ENCODE measurements around the gene KIF1C.

KIF1C gene

DNA sequence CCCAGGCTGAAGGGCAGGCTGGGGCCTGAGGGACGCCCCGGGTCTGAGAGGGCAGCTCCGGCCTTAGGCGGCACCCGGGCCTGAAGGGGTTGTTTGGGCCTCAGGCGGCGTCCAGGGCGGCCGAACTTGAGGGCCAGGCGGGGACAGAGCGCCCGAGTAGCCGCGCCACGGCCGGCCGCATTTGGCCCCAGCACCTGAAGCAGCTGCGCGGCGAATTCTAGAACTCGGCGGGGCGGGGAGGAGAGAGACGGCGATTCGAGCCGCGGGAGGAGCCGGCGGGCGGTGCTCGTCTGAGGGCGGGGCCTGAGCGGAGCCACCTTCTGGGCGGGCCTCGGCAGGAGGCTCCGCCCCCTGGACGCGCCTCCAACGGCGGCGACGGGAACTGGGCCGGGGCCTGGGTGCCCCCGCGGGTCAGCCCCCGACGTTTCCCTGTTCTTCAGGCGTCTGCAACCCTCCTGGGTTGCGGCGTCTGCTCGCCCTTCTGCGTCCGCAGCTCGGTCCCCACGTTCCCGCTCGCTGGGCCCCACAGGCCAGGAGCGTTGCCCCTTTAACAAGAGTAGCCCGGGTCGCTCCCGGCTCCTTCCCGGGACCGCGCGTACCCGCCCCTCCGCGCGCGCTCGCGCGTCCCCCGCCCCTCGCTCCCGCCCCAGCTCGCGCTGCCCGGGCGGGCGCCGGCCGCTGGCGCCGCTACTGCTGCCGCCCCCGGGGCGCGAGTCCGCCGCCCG lies at the start of gene KIF1C, which contains the start of gene INCA1:
Gene KIF1C (plus strand): TSS at position 649 of the 725 bp plus-strand sequence. CDS start 2,297 bp downstream, outside the sequence.
Gene INCA1 (minus strand): TSS at position 221 of the 725 bp plus-strand sequence. CDS start 3,085 bp downstream, outside the sequence.
- DNase-seq (ENCODE audit: low spot score): peak; percentile 90

DNA sequence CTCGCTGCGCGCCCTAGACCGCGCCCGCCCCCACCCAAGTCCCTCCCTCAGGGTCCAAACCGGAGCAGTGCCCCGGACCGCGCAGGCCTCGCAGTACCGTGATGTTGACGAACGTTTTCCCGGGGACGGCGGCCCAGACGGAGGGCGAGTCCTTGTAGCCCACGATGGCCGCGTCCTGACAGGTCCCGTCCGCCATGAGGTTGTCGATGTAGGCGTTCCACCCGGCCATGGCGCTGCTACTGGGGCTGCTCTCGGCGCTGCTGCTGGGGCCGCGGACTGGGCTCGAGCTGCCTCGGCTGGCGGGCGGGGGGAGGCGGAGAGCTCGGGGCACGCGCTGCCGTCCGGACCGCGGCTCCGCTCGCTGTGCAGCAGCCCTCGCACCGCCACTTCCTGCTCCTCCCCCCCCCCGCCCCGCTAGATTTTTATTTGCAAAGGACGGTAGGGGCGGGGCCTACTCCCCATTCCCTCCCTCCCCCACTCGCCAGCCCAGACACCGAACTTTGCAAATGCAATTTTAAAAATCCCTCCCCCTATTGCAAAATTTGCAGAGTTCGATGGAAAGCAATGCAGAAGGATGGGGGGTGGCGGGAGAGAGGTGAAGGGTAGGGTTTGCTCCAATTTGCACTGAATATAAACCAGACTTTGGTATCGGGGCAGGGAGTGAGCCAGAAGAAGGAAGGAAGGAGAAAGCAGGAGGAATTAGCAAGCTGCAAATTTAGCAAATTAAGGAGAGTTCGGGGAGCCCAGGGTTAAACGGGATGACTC lies 49.4 kb upstream of the KIF1C start, which contains the start of gene PFN1:
Gene PFN1 (minus strand): TSS at position 365 of the 765 bp plus-strand sequence. CDS start 136 bp downstream, at position 229.
- DNase-seq (ENCODE audit: low spot score): peak; percentile 94

DNA sequence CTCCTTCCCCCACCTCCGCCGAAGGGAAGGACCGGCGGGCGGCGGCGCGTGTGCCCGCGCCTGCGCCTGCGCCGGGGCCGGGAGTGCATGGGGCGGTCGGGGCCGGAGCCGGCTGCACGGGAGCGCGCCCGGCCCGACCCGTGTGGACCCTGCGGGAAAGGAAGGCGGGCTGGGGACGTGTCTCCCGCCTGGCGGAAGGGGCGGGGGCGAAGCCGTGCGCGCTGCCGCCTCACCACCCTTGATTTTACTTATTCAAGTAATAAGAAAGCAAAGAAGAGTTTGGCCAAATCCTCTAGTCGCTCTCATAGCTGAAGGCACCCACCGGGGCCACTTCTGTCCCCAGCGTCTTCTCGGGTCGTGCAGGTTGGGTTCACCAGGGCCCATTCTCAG lies 48.8 kb upstream of the KIF1C start:
- DNase-seq (ENCODE audit: low spot score): peak; percentile 74

DNA sequence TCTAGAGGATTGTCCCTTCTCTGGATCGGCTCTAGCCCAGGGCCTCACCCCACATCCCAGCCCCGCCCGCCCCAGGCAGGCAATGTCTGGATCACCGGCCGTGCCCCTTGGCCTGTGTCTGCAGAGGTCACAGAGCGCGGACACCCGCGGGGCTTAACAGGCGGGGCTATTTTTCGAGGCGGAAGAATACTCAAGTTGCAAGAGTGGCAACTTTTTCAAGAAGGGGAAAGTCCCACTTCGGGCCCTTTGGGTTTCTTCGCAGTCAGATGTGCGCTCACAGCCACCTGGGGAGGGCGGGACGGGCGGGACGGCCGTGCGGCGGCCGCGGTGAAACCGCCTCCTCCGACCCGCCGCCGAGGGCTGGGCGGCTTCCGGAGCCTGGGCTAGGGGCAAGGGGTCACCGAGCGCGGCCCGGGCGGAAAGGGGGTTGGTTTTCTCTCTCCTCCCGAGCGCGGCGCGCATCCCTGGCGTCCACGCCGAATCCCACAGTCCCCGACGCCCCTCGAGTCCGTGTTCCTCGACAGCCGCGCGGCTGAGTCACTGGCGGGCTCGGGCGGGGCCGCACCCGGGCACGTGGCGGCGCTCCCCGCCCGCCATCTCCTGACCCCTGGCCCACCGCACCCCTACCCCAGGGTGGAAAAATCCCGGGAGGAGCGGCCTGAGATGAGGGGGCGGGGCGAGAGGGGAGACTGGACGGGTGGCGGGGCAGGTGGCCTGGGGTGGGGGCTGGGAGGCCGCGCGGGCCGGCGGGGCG lies 48.3 kb upstream of the KIF1C start:
- DNase-seq (ENCODE audit: low spot score): peak; percentile 86

DNA sequence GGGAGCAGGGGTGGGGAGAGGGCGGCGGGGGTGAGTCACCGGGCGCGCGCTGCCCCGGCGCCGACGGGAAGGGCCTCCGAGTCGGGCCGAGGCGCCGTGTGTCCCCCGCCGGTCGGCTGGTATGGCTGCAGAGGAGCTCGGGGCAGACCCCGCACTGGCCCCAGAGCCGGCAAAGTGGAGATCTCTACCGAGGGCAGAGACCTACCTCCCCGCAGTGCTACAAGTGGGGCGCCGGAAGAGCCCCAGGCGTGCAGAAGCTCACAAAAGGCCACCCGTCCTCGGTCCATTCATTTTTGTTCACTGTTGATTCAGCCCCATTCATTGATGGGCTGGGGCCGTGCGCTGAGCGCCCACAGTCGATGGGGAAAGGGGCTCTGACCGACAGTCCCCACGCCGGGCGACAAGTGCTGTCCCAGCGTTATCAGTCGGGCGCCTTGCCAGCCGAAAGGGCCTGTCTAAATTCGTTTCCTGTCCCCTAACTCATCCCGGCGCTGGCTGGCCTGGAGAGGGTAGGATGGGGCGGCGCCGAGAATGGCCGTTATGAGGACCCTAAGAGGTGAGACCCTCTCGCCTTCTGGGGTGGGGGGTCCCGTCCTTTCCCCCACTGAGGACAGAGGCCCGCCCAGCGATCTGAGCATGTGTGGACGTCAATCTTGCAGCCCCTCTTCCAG lies 47.5 kb upstream of the KIF1C start:
- no peak for DNase-seq (ENCODE audit: low spot score)

DNA sequence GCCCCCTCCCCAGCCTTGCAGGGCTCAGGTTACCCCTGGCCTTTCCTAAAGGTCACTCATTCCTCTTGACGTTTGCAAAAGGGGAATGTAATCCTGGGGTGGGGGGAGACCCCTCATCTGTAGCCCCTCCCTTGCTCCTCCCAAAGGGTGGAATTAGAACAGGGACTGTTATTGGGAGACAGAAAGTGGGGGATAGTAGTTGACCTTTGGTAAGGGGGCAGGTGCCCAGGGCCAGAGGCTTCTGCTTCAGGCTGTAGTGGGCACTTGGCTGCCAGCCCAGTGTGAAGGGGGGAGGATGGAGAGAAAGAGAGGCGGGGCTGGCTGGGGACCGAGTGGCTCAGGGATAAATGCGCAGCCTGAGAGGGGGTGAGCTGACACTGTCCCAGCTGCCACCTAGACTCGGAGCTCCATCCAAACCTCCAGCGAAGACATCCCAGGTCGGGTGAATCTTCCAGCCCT lies 47.0 kb upstream of the KIF1C start, which contains the start of gene ENO3:
Gene ENO3 (plus strand): TSS at position 374 of the 459 bp plus-strand sequence. CDS start 711 bp downstream, outside the sequence.
- no peak for DNase-seq (ENCODE audit: low spot score)

DNA sequence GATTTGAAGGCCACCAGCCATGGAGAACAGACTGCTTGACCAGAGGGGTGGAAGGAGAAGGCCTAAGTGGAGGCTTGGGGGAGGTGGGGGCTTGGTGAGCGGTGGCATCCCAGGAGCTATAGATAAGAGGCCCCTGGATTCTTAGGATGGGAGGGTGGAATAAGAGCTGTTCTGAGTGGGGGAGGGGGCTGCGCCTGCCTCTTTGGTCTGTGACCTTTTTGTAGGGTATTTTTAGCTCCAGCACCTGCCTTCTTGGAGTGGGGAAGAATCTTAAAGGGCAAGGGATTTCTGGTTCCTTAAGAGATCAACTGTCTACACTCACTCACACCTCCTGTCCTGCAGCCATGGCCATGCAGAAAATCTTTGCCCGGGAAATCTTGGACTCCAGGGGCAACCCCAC lies 46.3 kb upstream of the KIF1C start:
- no peak for DNase-seq (ENCODE audit: low spot score)

DNA sequence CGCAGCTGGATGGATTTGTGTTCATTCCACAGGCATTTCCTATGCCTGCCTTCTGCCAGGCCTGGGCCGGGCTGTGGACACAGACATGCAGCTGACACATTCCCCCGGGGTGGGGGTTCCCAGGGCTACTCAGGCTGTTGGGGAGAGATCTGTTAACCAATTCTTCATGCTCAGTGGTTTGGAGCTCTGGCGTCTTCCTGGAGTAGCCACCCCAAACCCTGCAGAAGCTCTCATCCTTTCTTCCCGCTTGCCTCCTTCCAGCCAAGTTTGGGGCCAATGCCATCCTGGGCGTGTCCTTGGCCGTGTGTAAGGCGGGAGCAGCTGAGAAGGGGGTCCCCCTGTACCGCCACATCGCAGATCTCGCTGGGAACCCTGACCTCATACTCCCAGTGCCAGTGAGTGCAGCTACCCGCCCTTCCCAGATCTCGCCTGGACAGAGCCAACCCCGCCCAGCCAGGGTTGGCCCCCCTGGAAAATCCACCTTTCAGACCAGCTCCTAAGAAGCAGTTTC lies 44.2 kb upstream of the KIF1C start:
- DNase-seq (ENCODE audit: low spot score): no peak

DNA sequence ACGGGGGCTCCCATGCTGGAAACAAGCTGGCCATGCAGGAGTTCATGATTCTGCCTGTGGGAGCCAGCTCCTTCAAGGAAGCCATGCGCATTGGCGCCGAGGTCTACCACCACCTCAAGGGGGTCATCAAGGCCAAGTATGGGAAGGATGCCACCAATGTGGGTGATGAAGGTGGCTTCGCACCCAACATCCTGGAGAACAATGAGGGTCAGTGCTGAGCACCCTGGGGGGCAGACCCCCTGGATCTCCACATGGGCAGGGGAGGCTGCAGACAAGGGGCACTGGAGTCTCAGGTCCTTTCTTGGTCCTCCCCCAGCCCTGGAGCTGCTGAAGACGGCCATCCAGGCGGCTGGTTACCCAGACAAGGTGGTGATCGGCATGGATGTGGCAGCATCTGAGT lies 42.7 kb upstream of the KIF1C start:
- DNase-seq (ENCODE audit: low spot score): no peak

DNA sequence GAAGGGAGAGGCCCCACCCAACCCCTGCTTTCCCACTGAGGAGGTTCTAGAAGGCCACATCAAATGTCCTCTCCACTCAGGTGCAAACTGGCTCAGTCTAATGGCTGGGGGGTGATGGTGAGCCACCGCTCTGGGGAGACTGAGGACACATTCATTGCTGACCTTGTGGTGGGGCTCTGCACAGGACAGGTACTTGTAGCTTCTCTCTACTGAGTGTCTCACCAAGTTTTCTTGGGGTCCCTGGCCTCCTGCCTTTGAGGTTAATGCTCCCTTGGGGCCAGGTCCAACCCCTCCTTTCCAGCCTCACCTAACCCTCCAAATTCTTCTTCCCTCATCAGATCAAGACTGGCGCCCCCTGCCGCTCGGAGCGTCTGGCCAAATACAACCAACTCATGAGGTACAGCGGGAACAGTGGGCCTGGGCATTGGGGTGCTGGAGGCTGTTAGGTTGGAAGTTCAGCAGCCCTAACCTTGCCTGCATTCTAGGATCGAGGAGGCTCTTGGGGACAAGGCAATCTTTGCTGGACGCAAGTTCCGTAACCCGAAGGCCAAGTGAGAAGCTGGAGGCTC lies 41.2 kb upstream of the KIF1C start:
- DNase-seq (ENCODE audit: low spot score): no peak

DNA sequence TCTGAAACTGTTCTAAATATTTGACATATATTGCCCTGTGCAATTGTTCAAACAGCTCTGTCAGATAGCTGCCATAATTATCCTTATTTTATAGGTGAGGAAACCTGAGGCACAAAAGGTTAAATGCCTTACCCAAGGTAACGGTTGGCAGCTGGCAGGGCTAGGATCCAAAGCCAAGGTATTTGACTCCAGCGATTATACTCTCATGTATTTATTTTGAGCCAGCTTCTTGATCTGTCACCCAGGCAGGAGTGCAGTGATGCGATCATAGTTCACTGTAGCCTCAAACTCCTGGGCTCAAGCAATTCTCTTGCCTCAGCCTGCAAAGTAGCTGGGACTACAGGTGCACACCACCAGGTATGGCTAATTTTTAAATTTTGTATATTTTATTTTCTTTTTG lies 39.6 kb upstream of the KIF1C start:
- DNase-seq (ENCODE audit: low spot score): no peak

DNA sequence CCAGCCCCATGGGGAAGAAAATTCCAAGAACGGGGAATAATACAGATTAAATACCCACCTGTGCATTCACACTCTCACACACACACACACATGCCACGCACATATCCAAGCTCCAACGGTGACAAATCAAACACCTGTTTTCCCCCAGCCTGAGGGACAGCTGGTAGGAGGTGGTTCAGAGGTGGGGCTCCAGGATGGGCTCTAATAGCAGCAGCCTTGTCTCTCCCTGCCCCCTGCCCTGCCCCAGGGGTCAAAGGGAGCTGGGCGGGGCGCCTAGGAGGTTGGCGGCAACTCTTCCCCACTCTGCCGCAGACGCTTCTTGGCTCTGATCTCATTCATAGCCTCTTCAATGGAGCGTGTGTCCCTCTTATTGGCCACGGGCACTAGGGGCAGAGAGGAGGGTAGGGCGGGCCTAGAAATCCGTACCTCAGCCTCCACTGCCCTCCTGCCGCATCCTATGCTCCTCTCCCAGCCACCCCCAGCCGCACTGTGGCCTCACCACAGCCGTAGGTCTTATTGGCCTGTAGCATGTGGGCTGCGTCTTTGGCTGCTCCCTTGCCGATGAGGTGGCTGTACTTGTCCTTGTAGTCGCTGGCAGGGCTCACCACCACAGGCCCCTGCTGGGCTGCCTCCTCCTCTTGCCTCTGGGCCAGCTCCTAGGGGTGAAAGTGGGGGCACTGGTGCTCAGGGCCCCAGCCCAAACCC lies 38.3 kb upstream of the KIF1C start:
- DNase-seq (ENCODE audit: low spot score): no peak

DNA sequence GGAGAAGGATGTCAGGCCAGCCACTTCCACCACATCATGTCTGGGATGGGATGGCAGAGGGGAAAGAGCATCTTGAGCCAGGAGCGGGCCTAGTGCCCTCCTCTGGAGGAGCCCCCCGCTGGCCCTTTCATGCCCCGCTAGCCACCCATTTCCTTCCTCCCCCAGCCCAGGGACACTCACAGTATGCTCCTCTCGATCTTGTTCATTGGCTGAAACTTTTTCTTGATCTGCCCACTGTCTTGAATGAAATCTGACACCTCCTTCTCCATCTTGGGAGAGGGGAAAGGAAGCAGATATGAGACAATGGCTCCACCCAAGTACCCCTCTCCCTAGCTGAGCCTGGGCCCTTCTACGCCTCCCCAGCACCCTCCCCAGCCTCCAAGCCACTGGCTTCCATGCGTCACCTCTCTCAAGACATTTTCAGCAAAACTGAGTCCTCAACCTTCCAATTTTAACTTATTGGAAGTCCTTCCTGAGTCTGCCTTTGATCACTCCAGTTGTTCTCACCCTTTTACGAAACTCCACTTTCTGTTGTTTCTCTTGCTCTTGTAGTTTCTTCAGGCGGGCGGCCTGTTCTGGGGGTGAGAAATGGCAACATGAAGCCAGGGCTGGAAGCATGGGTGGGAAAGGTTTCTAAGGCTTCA lies 37.3 kb upstream of the KIF1C start:
- no peak for DNase-seq (ENCODE audit: low spot score)

DNA sequence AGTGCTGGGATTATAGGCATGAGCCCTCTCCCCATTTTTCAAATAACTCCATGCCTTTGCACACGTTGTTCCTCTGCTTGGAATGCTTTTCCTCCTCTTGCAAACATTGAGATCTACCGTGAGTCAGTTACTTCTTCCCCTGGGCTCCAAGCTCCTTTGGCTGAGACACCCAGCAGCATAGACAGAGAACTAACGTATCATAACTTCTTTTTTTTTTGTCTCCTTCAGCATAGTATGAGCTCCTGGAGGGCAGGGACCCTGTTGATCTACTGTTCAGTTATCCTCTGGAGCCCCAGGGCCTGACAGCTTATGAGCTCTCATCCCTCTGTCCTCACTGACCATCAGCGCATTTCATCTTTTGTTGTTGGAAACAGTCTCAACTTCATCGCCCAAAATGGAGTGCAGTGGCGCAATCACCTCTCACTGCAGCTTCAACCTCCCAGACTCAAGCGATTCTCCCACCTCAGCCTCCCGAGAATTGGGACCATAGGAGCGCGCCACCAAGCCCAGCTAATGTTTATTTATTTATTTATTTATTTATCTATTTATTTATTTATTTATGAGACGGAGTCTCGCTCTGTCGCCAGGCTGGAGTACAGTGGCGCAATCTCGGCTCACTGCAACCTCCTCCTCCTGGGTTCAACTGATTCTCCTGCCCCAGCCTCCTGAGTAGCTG lies 32.3 kb upstream of the KIF1C start:
- no peak for DNase-seq (ENCODE audit: low spot score)

DNA sequence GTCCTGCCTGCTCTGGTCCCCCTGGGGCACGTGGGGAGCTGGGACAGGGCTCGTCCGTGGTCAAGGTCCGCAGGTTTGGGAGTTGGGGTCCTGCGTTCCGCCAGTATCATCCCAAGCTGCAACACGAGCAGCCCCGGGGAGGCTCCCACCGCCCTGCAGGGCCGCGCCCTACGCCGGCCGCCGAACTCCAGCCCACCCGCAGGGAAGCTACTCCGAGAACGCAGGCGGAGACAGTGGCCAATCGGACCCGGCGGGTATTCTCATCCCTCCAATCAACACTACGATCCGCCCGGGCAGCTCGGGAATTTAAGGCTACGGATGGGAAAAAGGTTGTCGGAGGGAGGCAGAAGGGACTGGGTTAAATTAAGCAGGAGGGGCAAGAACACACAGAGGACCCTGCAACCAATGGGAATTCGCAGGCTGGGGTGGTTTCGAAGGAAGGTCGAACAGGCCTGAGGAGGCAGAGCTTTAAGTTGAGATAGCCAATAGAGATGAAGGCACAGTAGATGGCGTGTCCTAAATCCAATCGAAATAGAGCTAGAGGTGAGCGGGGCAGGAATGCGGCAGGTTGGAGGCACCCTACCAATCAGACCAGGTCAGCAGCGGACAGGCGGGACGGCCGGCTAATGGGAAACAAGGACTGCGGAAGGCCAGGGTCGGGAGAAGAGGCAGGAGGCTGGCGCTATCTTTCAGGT lies 30.8 kb upstream of the KIF1C start:
- DNase-seq (ENCODE audit: low spot score): peak; percentile 99

DNA sequence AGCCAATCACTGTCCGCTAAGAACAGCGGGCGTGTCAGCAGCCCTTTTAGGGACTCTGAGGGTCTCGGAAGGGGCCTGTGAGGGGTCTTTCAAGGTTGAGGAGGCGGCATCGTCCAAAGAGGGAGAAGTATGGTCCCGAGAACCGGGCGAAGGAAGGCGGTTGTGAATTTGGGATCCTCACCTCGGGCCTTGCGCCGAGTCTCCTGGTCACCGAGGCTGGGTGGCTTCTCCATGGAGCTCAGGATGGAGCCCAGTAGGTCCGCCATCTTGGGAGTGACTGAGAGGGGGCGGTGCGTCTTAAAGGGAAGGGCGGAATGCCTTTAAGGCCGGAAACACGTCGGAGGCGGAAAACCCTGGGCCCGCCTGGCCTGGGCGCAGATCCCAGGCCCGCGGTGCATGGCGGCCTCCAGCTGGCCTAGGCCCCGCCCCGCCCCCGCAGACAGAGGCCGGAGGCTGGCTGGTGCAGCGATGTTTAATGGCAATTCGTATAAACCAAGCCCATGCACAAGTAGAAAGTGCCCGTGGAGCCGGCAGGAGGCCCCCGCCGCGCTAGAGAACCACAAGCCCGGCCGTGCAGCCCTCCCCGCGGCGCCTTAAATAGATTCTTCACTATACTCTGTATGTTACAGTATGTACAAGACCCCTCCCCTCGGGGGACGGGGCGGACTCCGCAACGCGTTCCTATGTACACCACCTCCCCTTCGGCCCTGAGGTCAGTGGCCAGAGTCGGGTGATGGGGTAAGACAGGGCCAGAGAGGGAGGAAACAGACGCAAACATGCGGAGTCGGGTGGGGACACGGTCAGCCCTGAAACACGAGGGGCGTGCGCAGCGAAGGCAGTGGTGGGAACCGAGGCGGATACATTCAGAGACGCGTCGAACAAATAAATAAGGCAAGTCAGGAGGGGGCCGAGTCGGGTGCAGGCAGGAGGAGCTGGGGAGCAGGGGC lies 29.9 kb upstream of the KIF1C start, which contains the start of gene SPAG7:
Gene SPAG7 (minus strand): TSS at position 279 of the 947 bp plus-strand sequence. CDS start 13 bp downstream, at position 266.
- peak; percentile 95 for DNase-seq (ENCODE audit: low spot score)

DNA sequence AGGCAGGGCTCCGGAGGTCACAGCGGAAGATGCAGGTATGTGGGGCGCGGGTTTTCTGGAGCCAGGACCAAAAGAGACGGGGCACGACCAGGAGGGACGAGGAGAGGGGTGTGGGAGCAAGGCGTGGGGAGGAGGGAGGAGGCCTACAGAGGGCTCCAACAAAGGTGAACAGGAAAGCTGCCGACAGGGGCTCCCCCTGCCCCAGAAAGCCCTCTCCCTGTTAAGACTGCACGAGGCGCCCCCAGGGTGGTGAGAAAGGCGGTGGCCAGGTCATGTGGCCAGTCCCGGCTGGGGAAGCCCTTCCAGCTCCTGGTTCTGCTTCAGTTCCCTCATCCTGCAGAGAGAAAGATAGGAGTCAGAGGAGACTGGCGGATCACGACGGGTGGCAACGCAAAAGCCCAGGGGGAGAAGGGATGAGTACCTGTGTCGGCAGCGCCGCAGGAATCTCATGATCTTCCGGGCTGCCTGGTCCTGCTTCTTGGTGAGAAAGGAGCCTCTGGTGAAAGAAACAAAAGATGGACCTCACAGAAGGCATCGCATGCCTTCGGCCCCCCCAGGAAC lies 29.2 kb upstream of the KIF1C start:
- DNase-seq (ENCODE audit: low spot score): no peak
